Endodermal cell (in vitro differentiated cells): Measurements from ENCODE around the gene EXOC6. TPM values are rescaled to one million over a fixed set of nuclear protein-coding genes. Genes with fewer than 3 reads are reported as not detected.

Experiments used
- DNase-seq: peaks from one replicate; pipeline ENCODE4 v3.0.0-alpha.2; 2017
- H3K27ac ChIP-seq: 2 replicates; pipeline ENCODE4 v1.5.1; 2013; ENCODE audit warnings: mild to moderate bottlenecking, low read depth, low read length, moderate library complexity
- H3K27me3 ChIP-seq: 2 replicates; pipeline ENCODE4 v1.6.1; 2013; ENCODE audit warnings: mild to moderate bottlenecking, low read length, moderate library complexity; ENCODE audit not compliant: insufficient read depth, control insufficient read depth, poor library complexity, severe bottlenecking
- H3K36me3 ChIP-seq: 2 replicates; pipeline ENCODE4 v1.7.0; 2013; ENCODE audit warnings: mild to moderate bottlenecking, low read length, moderate library complexity; ENCODE audit not compliant: control insufficient read depth, insufficient read depth
- H3K4me1 ChIP-seq: one replicate; pipeline ENCODE4 v1.7.0; 2013; ENCODE audit warnings: low read length; ENCODE audit not compliant: control insufficient read depth, insufficient read depth
- H3K4me3 ChIP-seq: 2 replicates; pipeline ENCODE4 v1.5.1; 2013; ENCODE audit warnings: mild to moderate bottlenecking, low read length, moderate library complexity
- H3K9ac ChIP-seq: 2 replicates; pipeline ENCODE4 v1.6.1; 2013; ENCODE audit warnings: mild to moderate bottlenecking, low read length, moderate library complexity; ENCODE audit not compliant: poor library complexity, severe bottlenecking; ENCODE audit errors: extremely low read depth
- H3K9me3 ChIP-seq: 2 replicates; pipeline ENCODE4 v1.6.1; 2013; ENCODE audit warnings: mild to moderate bottlenecking, low read length, moderate library complexity; ENCODE audit not compliant: control insufficient read depth
- H3K27ac Mint-ChIP-seq: 2 replicates; pipeline ENCODE4 v1.8.0; 2020; ENCODE audit warnings: mixed read lengths
- H3K27me3 Mint-ChIP-seq: 2 replicates; pipeline ENCODE4 v1.8.0; 2021; ENCODE audit warnings: mild to moderate bottlenecking, mixed read lengths; ENCODE audit not compliant: insufficient read depth
- H3K36me3 Mint-ChIP-seq: 2 replicates; pipeline ENCODE4 v1.8.0; 2020; ENCODE audit warnings: low read depth, mixed read lengths
- H3K4me1 Mint-ChIP-seq: 2 replicates; pipeline ENCODE4 v1.8.0; 2020; ENCODE audit warnings: mixed read lengths
- H3K4me3 Mint-ChIP-seq: 2 replicates; pipeline ENCODE4 v1.8.0; 2020; ENCODE audit warnings: mild to moderate bottlenecking, moderate library complexity, mixed read lengths
- H3K9me3 Mint-ChIP-seq: 2 replicates; pipeline ENCODE4 v1.8.0; 2020; ENCODE audit warnings: mild to moderate bottlenecking, mixed read lengths
- WGBS, 2 experiments: methylation state at CpG; one replicate each; pipeline versions ENCODE4 v1.1.5 to v1.1.7; 2013; ENCODE audit warnings: missing lambda C conversion rate in 2 of 2, mixed read lengths in 1 of 2; ENCODE audit not compliant: insufficient coverage in 1 of 2, insufficient read length in 1 of 2; 5-methylcytosine and 5-hydroxymethylcytosine counted together
- total RNA-seq, 2 donors: library from RNA; stranded (reverse); fragmentation: NEBNext Ultra II Directional in 1 of 2; extraction: Animal tissue kit (Norgen Biotek cat#: 25700) in 1 of 2; gene quantifications; 2 replicates in 1 of 2; 3 replicates in 1 of 2; pipeline ENCODE4 v1.2.1, GENCODE V29; 2021
- TF ChIP-seq, protein P1 (sequence below): fragments of 200-600 bp; sonication (generic); conservative IDR thresholded peaks from 2 replicates; pipeline ENCODE4 v1.5.0; 2021; ENCODE audit warnings: antibody characterized with exemption, mild to moderate bottlenecking

Gene EXOC6
- total RNA-seq, 2 donors from 2014 or later, result 12.1 to 21.3 TPM

DNA sequence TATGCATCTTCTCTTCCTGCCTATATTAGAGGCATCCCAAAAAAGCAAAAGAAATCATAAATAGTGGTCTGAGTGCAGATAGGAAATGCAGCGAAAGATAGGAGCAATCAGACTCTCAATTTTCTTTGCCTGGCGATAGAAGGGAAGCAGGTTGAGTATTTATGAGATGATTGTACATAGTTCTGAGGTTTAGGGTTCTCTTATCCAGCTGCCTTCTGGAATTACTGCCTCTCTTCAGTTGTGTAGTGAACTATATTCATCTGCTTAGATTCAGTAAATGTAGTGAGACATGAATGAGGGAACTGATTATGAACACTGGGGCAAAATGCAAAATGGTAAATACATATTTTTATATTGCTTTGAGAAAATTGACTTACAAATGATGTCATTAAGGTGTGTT is 119.3 kb downstream of the EXOC6 start:
- Mint-ChIP-seq H3K4me3 (no peak overlapping the region), H3K27ac (no peak overlapping the region), H3K9me3 (peaks cover 12% of the 10 kb centered on the region), H3K36me3 (peaks cover 22% of the 10 kb centered on the region), H3K27me3 (no peaks in the 10 kb centered on the region), H3K4me1 (no peaks in the 10 kb centered on the region)
- Histone ChIP-seq H3K27ac (no peak overlapping the region), H3K27me3 (no peaks in the 10 kb centered on the region), H3K4me3 (no peak overlapping the region), H3K9me3 (peaks cover 15% of the 10 kb centered on the region), H3K4me1 (no peaks in the 10 kb centered on the region), H3K9ac (no peak overlapping the region), H3K36me3 (peaks cover 10% of the 10 kb centered on the region)
- TF ChIP-seq, protein P1, sequence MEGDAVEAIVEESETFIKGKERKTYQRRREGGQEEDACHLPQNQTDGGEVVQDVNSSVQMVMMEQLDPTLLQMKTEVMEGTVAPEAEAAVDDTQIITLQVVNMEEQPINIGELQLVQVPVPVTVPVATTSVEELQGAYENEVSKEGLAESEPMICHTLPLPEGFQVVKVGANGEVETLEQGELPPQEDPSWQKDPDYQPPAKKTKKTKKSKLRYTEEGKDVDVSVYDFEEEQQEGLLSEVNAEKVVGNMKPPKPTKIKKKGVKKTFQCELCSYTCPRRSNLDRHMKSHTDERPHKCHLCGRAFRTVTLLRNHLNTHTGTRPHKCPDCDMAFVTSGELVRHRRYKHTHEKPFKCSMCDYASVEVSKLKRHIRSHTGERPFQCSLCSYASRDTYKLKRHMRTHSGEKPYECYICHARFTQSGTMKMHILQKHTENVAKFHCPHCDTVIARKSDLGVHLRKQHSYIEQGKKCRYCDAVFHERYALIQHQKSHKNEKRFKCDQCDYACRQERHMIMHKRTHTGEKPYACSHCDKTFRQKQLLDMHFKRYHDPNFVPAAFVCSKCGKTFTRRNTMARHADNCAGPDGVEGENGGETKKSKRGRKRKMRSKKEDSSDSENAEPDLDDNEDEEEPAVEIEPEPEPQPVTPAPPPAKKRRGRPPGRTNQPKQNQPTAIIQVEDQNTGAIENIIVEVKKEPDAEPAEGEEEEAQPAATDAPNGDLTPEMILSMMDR, result no peak
- DNase-seq, result no peak
- WGBS, 2 experiments, result 94 to 96% methylated on average over 2 of the region's 2 CpGs

DNA sequence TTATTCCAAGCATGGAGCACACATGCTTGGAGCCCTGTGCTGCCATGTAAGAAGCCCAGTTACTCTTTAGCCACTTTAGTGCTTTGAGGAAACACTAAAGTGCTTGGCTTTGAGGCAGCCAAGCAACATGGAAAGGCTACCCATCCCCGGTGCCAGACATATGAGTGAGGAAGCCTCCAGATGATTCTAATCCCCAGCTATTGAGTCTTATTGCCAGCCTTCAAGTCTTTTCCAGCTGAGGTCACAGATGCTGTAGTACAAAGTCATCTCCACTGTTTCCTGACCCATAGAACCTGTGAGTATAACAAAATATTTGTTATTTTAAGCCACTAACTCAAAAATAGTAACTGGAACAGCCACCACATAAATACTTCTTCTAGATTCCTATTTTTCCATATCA is 120.8 kb downstream of the EXOC6 start:
- Mint-ChIP-seq H3K4me3 (no peak overlapping the region), H3K27me3 (no peaks in the 10 kb centered on the region)
- TF ChIP-seq, protein P1, result no peak

DNA sequence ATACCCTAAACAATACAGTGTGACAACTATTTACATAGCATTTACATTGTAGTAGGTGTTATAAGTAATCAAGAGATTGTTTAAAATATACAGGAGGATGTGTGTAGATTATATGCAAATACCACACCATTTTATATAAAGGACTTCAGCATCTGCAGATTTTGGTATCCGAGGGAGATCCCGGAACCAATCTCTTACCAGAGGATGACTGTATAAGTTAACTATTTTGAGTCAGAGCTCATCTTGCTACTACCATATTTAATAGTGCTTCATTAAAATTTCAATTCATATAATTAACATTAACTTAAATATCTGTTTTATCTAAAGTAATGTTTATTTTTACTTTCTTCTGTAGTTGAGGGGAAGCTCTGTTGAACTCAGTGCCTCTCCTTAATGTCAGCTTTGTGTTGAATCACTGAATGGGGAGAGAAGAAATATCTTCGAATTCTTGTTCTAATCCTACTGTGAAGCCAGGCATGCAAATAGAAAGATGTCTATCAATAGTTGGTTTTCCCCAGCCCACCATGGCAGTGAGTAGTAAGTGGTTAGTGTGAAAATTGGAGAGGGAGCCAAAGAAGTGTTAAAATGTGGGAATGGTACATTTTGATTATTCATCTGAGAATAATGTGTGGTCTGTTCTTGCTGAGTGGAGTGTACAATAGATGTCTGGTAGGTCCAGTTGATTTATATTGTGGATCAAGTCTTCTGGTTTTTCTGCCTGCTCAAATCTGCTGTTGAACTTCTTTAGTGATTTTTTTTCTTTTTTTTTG is 122.2 kb downstream of the EXOC6 start:
- no peak overlapping the region for H3K27ac Mint-ChIP-seq
- H3K4me1 Mint-ChIP-seq, result no peaks in the 10 kb centered on the region
- H3K9me3 Mint-ChIP-seq, result peaks cover 32% of the 10 kb centered on the region
- 88 to 100% methylated on average over 1 to 3 of the region's 3 CpGs for WGBS, 2 experiments
- Histone ChIP-seq H3K4me3 (no peak overlapping the region), H3K9ac (no peak overlapping the region), H3K9me3 (peaks cover 34% of the 10 kb centered on the region), H3K36me3 (peaks cover 20% of the 10 kb centered on the region), H3K4me1 (no peaks in the 10 kb centered on the region), H3K27ac (no peak overlapping the region), H3K27me3 (no peaks in the 10 kb centered on the region)
- DNase-seq, result no peak
- no peaks in the 10 kb centered on the region for H3K27me3 Mint-ChIP-seq
- no peak overlapping the region for H3K4me3 Mint-ChIP-seq
- H3K36me3 Mint-ChIP-seq, result peaks cover 42% of the 10 kb centered on the region
- TF ChIP-seq, protein P1, result no peak

More for the DNA sequence above, 120.8 kb downstream of the EXOC6 start:
- Mint-ChIP-seq H3K9me3 (peaks cover 26% of the 10 kb centered on the region), H3K27ac (no peak overlapping the region), H3K36me3 (peaks cover 36% of the 10 kb centered on the region), H3K4me1 (no peaks in the 10 kb centered on the region)
- no peak overlapping the region for H3K4me3 ChIP-seq
- no peak for DNase-seq
- H3K9me3 ChIP-seq, result peaks cover 30% of the 10 kb centered on the region
- H3K36me3 ChIP-seq, result peaks cover 20% of the 10 kb centered on the region
- H3K27ac ChIP-seq, result no peak overlapping the region
- H3K27me3 ChIP-seq, result no peaks in the 10 kb centered on the region
- H3K4me1 ChIP-seq, result no peaks in the 10 kb centered on the region
- no peak overlapping the region for H3K9ac ChIP-seq
- 91 to 100% methylated on average over 1 of the region's 1 CpG for WGBS, 2 experiments
